ENCODE measurements around the gene TRPC1. TPM values are rescaled to one million over a fixed set of nuclear protein-coding genes. Genes with fewer than 3 reads are reported as not detected.

The TRPC1 gene
- polyA plus RNA-seq, 1 donor from 2014 or later: 37.2 TPM

GRCh38 chr3:142850395-142851023, 126.7 kb downstream of the TRPC1 start:
- no peaks in the 10 kb centered on the region for H3K79me2 ChIP-seq (replicated peaks; ENCODE audit: insufficient read depth, low read length)
- TF ChIP-seq SMC3 (conservative IDR thresholded peaks at IDR 0.05; ENCODE audit: poor library complexity): no peak
- no peak for TF ChIP-seq MXI1 (conservative IDR thresholded peaks at IDR 0.05; ENCODE audit: poor library complexity, severe bottlenecking)
- no peak for TF ChIP-seq EP300 (conservative IDR thresholded peaks at IDR 0.05; ENCODE audit: poor library complexity, severe bottlenecking)
- no peak for TF ChIP-seq POLR2AphosphoS5 (IDR thresholded peaks at IDR 0.05)
- no peak for TF ChIP-seq EZH2 (IDR thresholded peaks at IDR 0.05; ENCODE audit: borderline replicate concordance, insufficient read depth, low read length, poor library complexity, severe bottlenecking)
- no peak for TF ChIP-seq CTCF (IDR thresholded peaks at IDR 0.05; ENCODE audit: poor library complexity, severe bottlenecking)
- no peaks in the 10 kb centered on the region for H3K36me3 ChIP-seq (ENCODE audit: insufficient read depth, low read length)
- H3K27me3 ChIP-seq (ENCODE audit: insufficient read depth, low read depth, low read length): no peaks in the 10 kb centered on the region
- no peak overlapping the region for H3K4me2 ChIP-seq (ENCODE audit: low read length)
- no peak overlapping the region for H3K4me3 ChIP-seq (ENCODE audit: low read length)
- H3K9me2 ChIP-seq (ENCODE audit: insufficient read depth, low read length): no peaks in the 10 kb centered on the region
- H3K27ac ChIP-seq (ENCODE audit: low read length): no peak overlapping the region
- no peak overlapping the region for H3K9ac ChIP-seq (ENCODE audit: low read length)
- no peaks in the 10 kb centered on the region for H4K20me1 ChIP-seq (ENCODE audit: insufficient read depth)
- H2AFZ ChIP-seq (ENCODE audit: low read depth, low read length): no peak overlapping the region
- no peaks in the 10 kb centered on the region for H3K9me3 ChIP-seq (ENCODE audit: low read length)
- H3F3A ChIP-seq (ENCODE audit: insufficient read depth, low read length, poor library complexity, severe bottlenecking): no peaks in the 10 kb centered on the region

- H3K36me3 ChIP-seq (ENCODE audit: insufficient read depth, low read length): no peaks in the 10 kb centered on the region
- no peak overlapping the region for H3K9ac ChIP-seq (ENCODE audit: low read length)
- H3K9me2 ChIP-seq (ENCODE audit: insufficient read depth, low read length): no peaks in the 10 kb centered on the region
- H3K4me3 ChIP-seq (ENCODE audit: low read length): no peak overlapping the region
- H3K79me2 ChIP-seq (replicated peaks; ENCODE audit: insufficient read depth, low read length): no peaks in the 10 kb centered on the region
- TF ChIP-seq EP300 (conservative IDR thresholded peaks at IDR 0.05; ENCODE audit: poor library complexity, severe bottlenecking) (no peak), TAF1 (IDR thresholded peaks at IDR 0.05; ENCODE audit: low read depth) (no peak), POLR2AphosphoS5 (IDR thresholded peaks at IDR 0.05) (no peak), CTCF (IDR thresholded peaks at IDR 0.05; ENCODE audit: poor library complexity, severe bottlenecking) (no peak), REST (IDR thresholded peaks at IDR 0.05; ENCODE audit: borderline replicate concordance) (no peak), RAD21 (conservative IDR thresholded peaks at IDR 0.05) (no peak), EZH2 (IDR thresholded peaks at IDR 0.05; ENCODE audit: borderline replicate concordance, insufficient read depth, low read length, poor library complexity, severe bottlenecking) (no peak), MXI1 (conservative IDR thresholded peaks at IDR 0.05; ENCODE audit: poor library complexity, severe bottlenecking) (no peak), SMC3 (conservative IDR thresholded peaks at IDR 0.05; ENCODE audit: poor library complexity) (no peak)
- no peak overlapping the region for H2AFZ ChIP-seq (ENCODE audit: low read depth, low read length)
- H3K27me3 ChIP-seq (ENCODE audit: insufficient read depth, low read depth, low read length): no peaks in the 10 kb centered on the region
- H3F3A ChIP-seq (ENCODE audit: insufficient read depth, low read length, poor library complexity, severe bottlenecking): no peaks in the 10 kb centered on the region
- H3K4me2 ChIP-seq (ENCODE audit: low read length): no peak overlapping the region
- H3K27ac ChIP-seq (ENCODE audit: low read length): no peak overlapping the region
- H4K20me1 ChIP-seq (ENCODE audit: insufficient read depth): no peaks in the 10 kb centered on the region
- H3K9me3 ChIP-seq (ENCODE audit: low read length): no peaks in the 10 kb centered on the region
Measured at GRCh38 chr3:142852009-142852408, 128.2 kb downstream of the TRPC1 start.

All from neural cell (in vitro differentiated cells).